Body of pancreas (tissue), 4 donors: ENCODE measurements around the gene ACER3. TPM values are rescaled to one million over a fixed set of nuclear protein-coding genes. Genes with fewer than 3 reads are reported as not detected.

Experiments used
- ATAC-seq: fragments of 150-250 bp; one replicate; pipeline ENCODE4 v1.9.1; 2016
- DNase-seq, 4 donors: peaks; one replicate each; pipeline ENCODE4 v3.0.0-alpha.2; 2019
- H3K27ac ChIP-seq, 4 donors: fragments of 200-600 bp; sonication (generic); 1 replicate in 3 of 4; 2 replicates in 1 of 4; pipeline versions ENCODE4 v1.5.1 to v1.6.1; 2016 to 2019; ENCODE audit warnings: mild to moderate bottlenecking in 1 of 4, mixed read lengths in 1 of 4, moderate library complexity in 1 of 4
- H3K27me3 ChIP-seq, 2 donors: fragments of 200-600 bp; sonication (generic); one replicate each; pipeline ENCODE4 v1.6.0; 2016; ENCODE audit warnings: mild to moderate bottlenecking in 1 of 2
- H3K36me3 ChIP-seq, 2 donors: fragments of 200-600 bp; sonication (generic); replicated peaks in 1 of 2; 2 replicates each; pipeline ENCODE4 v1.5.1; 2016; ENCODE audit warnings: low read depth in 2 of 2; ENCODE audit not compliant: insufficient read depth in 1 of 2
- H3K4me1 ChIP-seq: fragments of 200-600 bp; sonication (generic); one replicate; pipeline ENCODE4 v1.6.0; 2016
- H3K4me3 ChIP-seq, 2 donors: fragments of 200-600 bp; sonication (generic); 1 replicate in 1 of 2; 2 replicates in 1 of 2; pipeline ENCODE4 v1.5.1; 2016 to 2019
- H3K9me3 ChIP-seq, 3 donors: fragments of 200-600 bp; sonication (generic); 1 replicate in 2 of 3; 2 replicates in 1 of 3; pipeline ENCODE4 v1.5.1; 2016
- POLR2A ChIP-seq, 3 donors: fragments of 450-650 bp; IDR thresholded peaks; one replicate each; pipeline ENCODE4 v1.6.1; 2016; ENCODE audit warnings: antibody characterized with exemption in 3 of 3, mild to moderate bottlenecking in 2 of 3
- WGBS, 2 donors: methylation state at CpG; one replicate each; pipeline ENCODE4 v1.1.5; 2017; 5-methylcytosine and 5-hydroxymethylcytosine counted together
- intact Hi-C: fragments of 100-400 bp; cut with DNase I; formaldehyde crosslinking; loops from one replicate; pipeline ENCODE4 v1.15.1; 2023
- total RNA-seq, 2 donors: library from RNA; depleted of rRNA; stranded (reverse); fragments of >200 nt; gene quantifications; one replicate each; pipeline ENCODE4 v1.1.0, GENCODE V29; 2016
- TF ChIP-seq, protein P1 (sequence below), 7 experiments: fragments of 450-650 bp in 4 of 7; fragments of 200-600 bp in 3 of 7; sonication (generic) in 3 of 7; IDR thresholded peaks; one replicate each; pipeline ENCODE4 v1.5.1; 2016 to 2019; ENCODE audit warnings: antibody characterized with exemption in 7 of 7

ACER3 gene
- total RNA-seq, 2 donors from 2014 or later, result 4.6 to 5.2 TPM

- no peak overlapping the region for H3K27ac ChIP-seq
- no peak for DNase-seq
- no peaks in the 10 kb centered on the region for H3K27me3 ChIP-seq
- H3K9me3 ChIP-seq, result no peaks in the 10 kb centered on the region
- no peak for ATAC-seq
- intact Hi-C loops, result no loop called here
- H3K36me3 ChIP-seq, result no peaks in the 10 kb centered on the region
- no peak overlapping the region for H3K4me3 ChIP-seq
- TF ChIP-seq POLR2A (IDR thresholded peaks at IDR 0.05), result no peak
- TF ChIP-seq, protein P1, sequence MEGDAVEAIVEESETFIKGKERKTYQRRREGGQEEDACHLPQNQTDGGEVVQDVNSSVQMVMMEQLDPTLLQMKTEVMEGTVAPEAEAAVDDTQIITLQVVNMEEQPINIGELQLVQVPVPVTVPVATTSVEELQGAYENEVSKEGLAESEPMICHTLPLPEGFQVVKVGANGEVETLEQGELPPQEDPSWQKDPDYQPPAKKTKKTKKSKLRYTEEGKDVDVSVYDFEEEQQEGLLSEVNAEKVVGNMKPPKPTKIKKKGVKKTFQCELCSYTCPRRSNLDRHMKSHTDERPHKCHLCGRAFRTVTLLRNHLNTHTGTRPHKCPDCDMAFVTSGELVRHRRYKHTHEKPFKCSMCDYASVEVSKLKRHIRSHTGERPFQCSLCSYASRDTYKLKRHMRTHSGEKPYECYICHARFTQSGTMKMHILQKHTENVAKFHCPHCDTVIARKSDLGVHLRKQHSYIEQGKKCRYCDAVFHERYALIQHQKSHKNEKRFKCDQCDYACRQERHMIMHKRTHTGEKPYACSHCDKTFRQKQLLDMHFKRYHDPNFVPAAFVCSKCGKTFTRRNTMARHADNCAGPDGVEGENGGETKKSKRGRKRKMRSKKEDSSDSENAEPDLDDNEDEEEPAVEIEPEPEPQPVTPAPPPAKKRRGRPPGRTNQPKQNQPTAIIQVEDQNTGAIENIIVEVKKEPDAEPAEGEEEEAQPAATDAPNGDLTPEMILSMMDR (IDR thresholded peaks at IDR 0.05), result no peak
- WGBS, 2 donors, result 98 to 100% methylated on average over 3 to 4 of the region's 4 CpGs
- no peaks in the 10 kb centered on the region for H3K4me1 ChIP-seq
Observed at GRCh38 chr11:76978239-76978638, 117.5 kb downstream of the ACER3 start.

GRCh38 chr11:76978818-76979217 is 118.1 kb downstream of the ACER3 start:
- intact Hi-C loops, result no loop called here
- 98 to 100% methylated on average over 1 to 3 of the region's 3 CpGs for WGBS, 2 donors
- Histone ChIP-seq H3K36me3 (no peaks in the 10 kb centered on the region), H3K4me1 (no peaks in the 10 kb centered on the region), H3K9me3 (no peaks in the 10 kb centered on the region), H3K27me3 (no peaks in the 10 kb centered on the region), H3K4me3 (no peak overlapping the region), H3K27ac (no peak overlapping the region)
- DNase-seq (no peak), ATAC-seq (no peak)
- TF ChIP-seq, protein P1 (IDR thresholded peaks at IDR 0.05), result no peak
- TF ChIP-seq POLR2A (IDR thresholded peaks at IDR 0.05), result no peak

- Histone ChIP-seq H3K27me3 (no peaks in the 10 kb centered on the region), H3K27ac (no peak overlapping the region), H3K9me3 (no peaks in the 10 kb centered on the region), H3K36me3 (no peaks in the 10 kb centered on the region), H3K4me3 (no peak overlapping the region), H3K4me1 (no peaks in the 10 kb centered on the region)
- ATAC-seq (no peak), DNase-seq (no peak)
- TF ChIP-seq, protein P1 (IDR thresholded peaks at IDR 0.05), result no peak
- TF ChIP-seq POLR2A (IDR thresholded peaks at IDR 0.05), result no peak
- intact Hi-C loops, result no loop called here
Observed at GRCh38 chr11:76980196-76980595, 119.5 kb downstream of the ACER3 start.

DNA sequence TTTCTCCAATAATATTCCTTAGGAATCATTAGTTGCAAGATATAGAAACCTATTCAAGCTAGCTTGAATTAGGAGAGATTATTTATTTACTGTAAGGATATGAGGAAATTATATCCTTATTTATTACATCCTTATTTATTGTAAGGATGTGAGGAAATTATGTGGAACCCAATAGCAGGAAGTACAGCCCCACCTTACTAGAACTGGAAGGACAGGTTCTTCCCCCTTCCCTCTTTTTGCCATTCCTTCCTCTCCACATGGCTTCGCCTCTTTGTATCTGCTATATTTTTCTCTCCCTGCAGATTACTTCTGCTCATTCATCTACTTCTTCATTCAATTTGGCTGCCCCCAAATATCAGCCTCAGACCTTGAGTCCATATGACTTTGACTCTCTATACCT is 124.0 kb downstream of the ACER3 start:
- no peaks in the 10 kb centered on the region for H3K36me3 ChIP-seq
- H3K9me3 ChIP-seq, result no peaks in the 10 kb centered on the region
- no peak for DNase-seq
- H3K27ac ChIP-seq, result no peak overlapping the region
- ATAC-seq, result no peak
- TF ChIP-seq, protein P1 (IDR thresholded peaks at IDR 0.05), result no peak
- no peak for TF ChIP-seq POLR2A (IDR thresholded peaks at IDR 0.05)
- no peaks in the 10 kb centered on the region for H3K27me3 ChIP-seq
- intact Hi-C loops, result no loop called here
- no peaks in the 10 kb centered on the region for H3K4me1 ChIP-seq
- H3K4me3 ChIP-seq, result no peak overlapping the region
- 81 to 94% methylated on average over 1 of the region's 1 CpG for WGBS, 2 donors

DNA sequence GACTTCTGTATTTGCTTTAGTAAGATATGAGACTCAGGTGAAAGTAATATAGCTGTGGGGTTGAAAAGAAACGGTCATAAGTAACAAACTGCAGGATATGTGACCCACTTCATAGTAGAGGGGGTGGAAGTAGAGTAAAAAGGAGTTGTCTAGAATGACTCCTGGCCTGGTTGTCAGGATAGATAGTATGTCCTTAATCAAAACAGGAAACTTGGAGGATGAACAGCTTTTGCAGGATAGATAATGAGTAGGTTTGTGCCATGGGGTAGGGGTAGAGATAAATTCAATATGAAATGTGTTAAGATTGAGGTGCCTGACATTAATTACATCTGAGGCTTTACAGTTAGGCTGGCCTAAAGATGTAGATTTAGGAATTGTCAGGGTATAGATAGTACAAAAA is 126.5 kb downstream of the ACER3 start:
- intact Hi-C loops, result no loop called here
- Histone ChIP-seq H3K27me3 (no peaks in the 10 kb centered on the region), H3K4me1 (no peaks in the 10 kb centered on the region), H3K36me3 (no peaks in the 10 kb centered on the region), H3K27ac (no peak overlapping the region), H3K9me3 (no peaks in the 10 kb centered on the region), H3K4me3 (no peak overlapping the region)
- DNase-seq (no peak), ATAC-seq (no peak)
- TF ChIP-seq POLR2A (IDR thresholded peaks at IDR 0.05), result no peak
- TF ChIP-seq, protein P1 (IDR thresholded peaks at IDR 0.05), result no peak
- WGBS, 2 donors, result 83 to 94% methylated on average over 1 of the region's 1 CpG
